HL-60 (cell line): ENCODE data around the gene TJP2.

Experiments used
- GABPA ChIP-seq: IDR thresholded peaks from 2 replicates; pipeline ENCODE4 v1.6.1; 2012; ENCODE audit warnings: low read depth
- POLR2AphosphoS5 ChIP-seq: IDR thresholded peaks from 2 replicates; pipeline ENCODE4 v1.6.1; 2012; ENCODE audit warnings: low read depth
- SPI1 ChIP-seq: IDR thresholded peaks from 2 replicates; pipeline ENCODE4 v1.6.1; 2012; ENCODE audit warnings: low read depth, mild to moderate bottlenecking, borderline replicate concordance
- TF ChIP-seq, protein P1 (sequence below): IDR thresholded peaks from one replicate; pipeline ENCODE4 v1.5.1; 2011; ENCODE audit warnings: low read length, control low read depth, inconsistent platforms; ENCODE audit not compliant: insufficient read depth

DNA sequence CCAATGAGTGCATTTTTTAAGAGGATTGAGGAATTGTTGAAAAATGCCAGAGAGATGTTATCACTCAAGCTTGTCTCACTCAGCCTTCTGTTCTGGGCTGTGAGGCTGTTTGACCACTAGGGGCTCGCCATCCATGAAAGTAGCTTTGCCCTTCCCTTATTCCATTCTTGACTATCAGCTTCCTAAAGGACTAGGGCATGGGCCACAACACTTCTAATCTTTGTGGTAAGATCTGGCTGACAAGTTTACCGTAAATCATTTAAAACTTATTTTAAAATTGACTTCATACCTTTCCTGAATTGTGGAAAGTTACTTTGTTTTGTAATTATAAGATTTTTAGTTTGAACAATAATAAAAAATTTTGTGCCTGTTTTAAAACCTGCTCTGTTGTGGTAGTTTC, 49.5 kb downstream of the TJP2 start:
- TF ChIP-seq, protein P1, sequence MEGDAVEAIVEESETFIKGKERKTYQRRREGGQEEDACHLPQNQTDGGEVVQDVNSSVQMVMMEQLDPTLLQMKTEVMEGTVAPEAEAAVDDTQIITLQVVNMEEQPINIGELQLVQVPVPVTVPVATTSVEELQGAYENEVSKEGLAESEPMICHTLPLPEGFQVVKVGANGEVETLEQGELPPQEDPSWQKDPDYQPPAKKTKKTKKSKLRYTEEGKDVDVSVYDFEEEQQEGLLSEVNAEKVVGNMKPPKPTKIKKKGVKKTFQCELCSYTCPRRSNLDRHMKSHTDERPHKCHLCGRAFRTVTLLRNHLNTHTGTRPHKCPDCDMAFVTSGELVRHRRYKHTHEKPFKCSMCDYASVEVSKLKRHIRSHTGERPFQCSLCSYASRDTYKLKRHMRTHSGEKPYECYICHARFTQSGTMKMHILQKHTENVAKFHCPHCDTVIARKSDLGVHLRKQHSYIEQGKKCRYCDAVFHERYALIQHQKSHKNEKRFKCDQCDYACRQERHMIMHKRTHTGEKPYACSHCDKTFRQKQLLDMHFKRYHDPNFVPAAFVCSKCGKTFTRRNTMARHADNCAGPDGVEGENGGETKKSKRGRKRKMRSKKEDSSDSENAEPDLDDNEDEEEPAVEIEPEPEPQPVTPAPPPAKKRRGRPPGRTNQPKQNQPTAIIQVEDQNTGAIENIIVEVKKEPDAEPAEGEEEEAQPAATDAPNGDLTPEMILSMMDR = peak; percentile 50
- TF ChIP-seq GABPA = no peak
- TF ChIP-seq SPI1 = no peak
- no peak for TF ChIP-seq POLR2AphosphoS5
